Measurements from ENCODE around the gene DTNA. TPM values are rescaled to one million over a fixed set of nuclear protein-coding genes. Genes with fewer than 3 reads are reported as not detected.

Gene DTNA
- total RNA-seq, 1 experiment from 2014 or later: 0.77 TPM

DNA sequence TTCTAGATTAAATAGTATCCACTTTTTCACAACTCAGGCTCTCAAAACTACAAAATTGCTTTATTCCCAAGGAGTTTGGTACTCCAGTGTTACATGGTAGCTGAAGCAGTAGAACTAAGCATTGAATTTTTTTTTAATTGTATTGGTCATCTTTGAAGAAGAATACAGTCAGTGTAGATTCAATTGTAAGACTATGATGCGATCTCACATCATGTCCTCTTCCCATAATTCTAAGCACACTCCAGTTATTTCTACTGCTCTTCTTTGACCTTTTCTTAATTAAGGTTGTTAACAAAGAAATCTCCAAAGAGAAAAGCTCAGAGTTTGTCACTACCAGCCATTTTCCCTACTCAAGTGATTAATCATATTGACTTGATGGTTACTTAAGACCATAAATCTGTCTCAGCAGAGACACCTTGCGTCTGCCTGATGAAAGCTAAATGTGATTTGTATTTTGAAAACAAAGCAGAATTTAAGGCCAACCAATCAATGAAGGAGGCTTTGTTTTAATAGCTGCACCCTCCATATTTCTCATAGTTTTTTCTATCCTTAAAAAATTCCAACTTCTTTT is 130.2 kb downstream of the DTNA start:
- in situ Hi-C loops (cut with HindIII; ENCODE audit: low pct_unique_long_range_greater_than_20kb, low sequenced_read_pairs) (no loop called here), intact Hi-C loops (cut with micrococcal nuclease; ENCODE audit: unreplicated experiment) (no loop called here)
- ChIA-PET CTCF (no interaction called here), POLR2A (no interaction called here)
- DNase-seq (ENCODE audit: low read depth, low spot score) (no peak), ATAC-seq (no peak)
- Histone ChIP-seq H3K4me1 (ENCODE audit: control insufficient read depth, insufficient read depth, low read length) (no peaks in the 10 kb centered on the region), H3K27me3 (ENCODE audit: control insufficient read depth, insufficient read depth, low read length) (no peaks in the 10 kb centered on the region), H3K4me3 (ENCODE audit: low read depth in 2 of 2, low read length in 2 of 2) (no peak overlapping the region), H3K27ac (ENCODE audit: low read length) (no peak overlapping the region), H3K9me3 (ENCODE audit: control insufficient read depth, insufficient read depth, low read depth, low read length) (no peaks in the 10 kb centered on the region), H3K36me3 (ENCODE audit: control insufficient read depth, insufficient read depth, low read length) (no peaks in the 10 kb centered on the region)
- TF ChIP-seq, protein P1, sequence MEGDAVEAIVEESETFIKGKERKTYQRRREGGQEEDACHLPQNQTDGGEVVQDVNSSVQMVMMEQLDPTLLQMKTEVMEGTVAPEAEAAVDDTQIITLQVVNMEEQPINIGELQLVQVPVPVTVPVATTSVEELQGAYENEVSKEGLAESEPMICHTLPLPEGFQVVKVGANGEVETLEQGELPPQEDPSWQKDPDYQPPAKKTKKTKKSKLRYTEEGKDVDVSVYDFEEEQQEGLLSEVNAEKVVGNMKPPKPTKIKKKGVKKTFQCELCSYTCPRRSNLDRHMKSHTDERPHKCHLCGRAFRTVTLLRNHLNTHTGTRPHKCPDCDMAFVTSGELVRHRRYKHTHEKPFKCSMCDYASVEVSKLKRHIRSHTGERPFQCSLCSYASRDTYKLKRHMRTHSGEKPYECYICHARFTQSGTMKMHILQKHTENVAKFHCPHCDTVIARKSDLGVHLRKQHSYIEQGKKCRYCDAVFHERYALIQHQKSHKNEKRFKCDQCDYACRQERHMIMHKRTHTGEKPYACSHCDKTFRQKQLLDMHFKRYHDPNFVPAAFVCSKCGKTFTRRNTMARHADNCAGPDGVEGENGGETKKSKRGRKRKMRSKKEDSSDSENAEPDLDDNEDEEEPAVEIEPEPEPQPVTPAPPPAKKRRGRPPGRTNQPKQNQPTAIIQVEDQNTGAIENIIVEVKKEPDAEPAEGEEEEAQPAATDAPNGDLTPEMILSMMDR (IDR thresholded peaks at IDR 0.05): no peak
- TF ChIP-seq TCF7L2 (IDR thresholded peaks at IDR 0.05; ENCODE audit: low read depth, low read length) (no peak), SIN3A (IDR thresholded peaks at IDR 0.05; ENCODE audit: borderline replicate concordance, insufficient read depth, low read depth, low read length) (no peak), POLR2AphosphoS5 (IDR thresholded peaks at IDR 0.05; ENCODE audit: low read depth, low read length) (no peak)
- TF ChIP-seq, protein P2, sequence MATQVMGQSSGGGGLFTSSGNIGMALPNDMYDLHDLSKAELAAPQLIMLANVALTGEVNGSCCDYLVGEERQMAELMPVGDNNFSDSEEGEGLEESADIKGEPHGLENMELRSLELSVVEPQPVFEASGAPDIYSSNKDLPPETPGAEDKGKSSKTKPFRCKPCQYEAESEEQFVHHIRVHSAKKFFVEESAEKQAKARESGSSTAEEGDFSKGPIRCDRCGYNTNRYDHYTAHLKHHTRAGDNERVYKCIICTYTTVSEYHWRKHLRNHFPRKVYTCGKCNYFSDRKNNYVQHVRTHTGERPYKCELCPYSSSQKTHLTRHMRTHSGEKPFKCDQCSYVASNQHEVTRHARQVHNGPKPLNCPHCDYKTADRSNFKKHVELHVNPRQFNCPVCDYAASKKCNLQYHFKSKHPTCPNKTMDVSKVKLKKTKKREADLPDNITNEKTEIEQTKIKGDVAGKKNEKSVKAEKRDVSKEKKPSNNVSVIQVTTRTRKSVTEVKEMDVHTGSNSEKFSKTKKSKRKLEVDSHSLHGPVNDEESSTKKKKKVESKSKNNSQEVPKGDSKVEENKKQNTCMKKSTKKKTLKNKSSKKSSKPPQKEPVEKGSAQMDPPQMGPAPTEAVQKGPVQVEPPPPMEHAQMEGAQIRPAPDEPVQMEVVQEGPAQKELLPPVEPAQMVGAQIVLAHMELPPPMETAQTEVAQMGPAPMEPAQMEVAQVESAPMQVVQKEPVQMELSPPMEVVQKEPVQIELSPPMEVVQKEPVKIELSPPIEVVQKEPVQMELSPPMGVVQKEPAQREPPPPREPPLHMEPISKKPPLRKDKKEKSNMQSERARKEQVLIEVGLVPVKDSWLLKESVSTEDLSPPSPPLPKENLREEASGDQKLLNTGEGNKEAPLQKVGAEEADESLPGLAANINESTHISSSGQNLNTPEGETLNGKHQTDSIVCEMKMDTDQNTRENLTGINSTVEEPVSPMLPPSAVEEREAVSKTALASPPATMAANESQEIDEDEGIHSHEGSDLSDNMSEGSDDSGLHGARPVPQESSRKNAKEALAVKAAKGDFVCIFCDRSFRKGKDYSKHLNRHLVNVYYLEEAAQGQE (IDR thresholded peaks at IDR 0.05; ENCODE audit: insufficient read depth in 1 of 2, low read depth in 2 of 2, low read length in 1 of 2): no peak
- no TSS peak for BruUV-seq (replicated peaks)

DNA sequence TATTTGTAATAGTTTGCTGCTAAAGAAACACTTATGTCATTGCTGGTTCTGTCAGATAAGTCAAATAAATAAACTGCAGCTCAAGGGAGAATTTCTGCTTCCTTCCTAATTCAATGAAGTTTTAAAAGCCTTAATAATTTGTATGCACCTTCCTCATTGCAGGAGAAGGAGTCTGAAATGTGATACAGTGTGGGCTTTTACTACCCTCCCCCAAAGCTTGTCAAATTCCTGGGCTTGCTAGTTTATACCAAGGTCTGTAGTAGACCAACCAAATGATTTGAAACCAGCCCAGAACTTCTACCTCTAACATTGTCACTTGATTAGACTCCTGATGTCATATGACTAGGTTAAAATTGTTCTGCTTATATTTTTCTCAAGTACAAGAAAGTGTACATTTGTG is 131.8 kb downstream of the DTNA start:
- POLR2A ChIA-PET: no interaction called here
- Histone ChIP-seq H3K27ac (ENCODE audit: low read length) (no peak overlapping the region), H3K4me1 (ENCODE audit: control insufficient read depth, insufficient read depth, low read length) (no peaks in the 10 kb centered on the region), H3K4me3 (ENCODE audit: low read depth in 2 of 2, low read length in 2 of 2) (no peak overlapping the region), H3K9me3 (ENCODE audit: control insufficient read depth, insufficient read depth, low read depth, low read length) (no peaks in the 10 kb centered on the region), H3K36me3 (ENCODE audit: control insufficient read depth, insufficient read depth, low read length) (no peaks in the 10 kb centered on the region), H3K27me3 (ENCODE audit: control insufficient read depth, insufficient read depth, low read length) (no peaks in the 10 kb centered on the region)
- TF ChIP-seq SIN3A (IDR thresholded peaks at IDR 0.05; ENCODE audit: borderline replicate concordance, insufficient read depth, low read depth, low read length): no peak
- TF ChIP-seq, protein P1 (IDR thresholded peaks at IDR 0.05): no peak
- no peak for TF ChIP-seq TCF7L2 (IDR thresholded peaks at IDR 0.05; ENCODE audit: low read depth, low read length)
- TF ChIP-seq POLR2AphosphoS5 (IDR thresholded peaks at IDR 0.05; ENCODE audit: low read depth, low read length): no peak
- TF ChIP-seq, protein P2 (IDR thresholded peaks at IDR 0.05; ENCODE audit: insufficient read depth in 1 of 2, low read depth in 2 of 2, low read length in 1 of 2): no peak
- ATAC-seq (no peak), DNase-seq (ENCODE audit: low read depth, low spot score) (no peak)
- BruUV-seq (replicated peaks): no TSS peak
- intact Hi-C loops (cut with micrococcal nuclease; ENCODE audit: unreplicated experiment): no loop called here
- CTCF ChIA-PET: no interaction called here
- in situ Hi-C loops (cut with HindIII; ENCODE audit: low pct_unique_long_range_greater_than_20kb, low sequenced_read_pairs): no loop called here

Measured in Panc1 (cell line).